Prostate gland (tissue), 2 donors: ENCODE measurements around the gene FARS2.

Experiments
- CTCF ChIP-seq, 4 experiments: fragments of 200-600 bp in 2 of 4; fragments of 450-650 bp in 2 of 4; sonication (generic) in 2 of 4; IDR thresholded peaks; 1 replicate in 3 of 4; 2 replicates in 1 of 4; pipeline ENCODE4 v1.5.1; 2016 to 2019; ENCODE audit warnings: antibody characterized with exemption in 4 of 4, mild to moderate bottlenecking in 2 of 4, moderate library complexity in 2 of 4
- POLR2A ChIP-seq: fragments of 450-650 bp; IDR thresholded peaks from one replicate; pipeline ENCODE4 v1.6.1; 2016; ENCODE audit warnings: antibody characterized with exemption, mild to moderate bottlenecking
- POLR2AphosphoS5 ChIP-seq: sonication (generic); formaldehyde crosslinking; IDR thresholded peaks from one replicate; pipeline ENCODE4 v1.6.1; 2017; ENCODE audit warnings: antibody characterized with exemption

GRCh38 chr6:5710516-5710915 is 449.2 kb downstream of the FARS2 start:
- no peak for TF ChIP-seq CTCF (IDR thresholded peaks at IDR 0.05)
- no peak for TF ChIP-seq POLR2AphosphoS5
- no peak for TF ChIP-seq POLR2A
